Measurements from ENCODE around the gene LSS. TPM values are rescaled to one million over a fixed set of nuclear protein-coding genes. Genes with fewer than 3 reads are reported as not detected.

Gene LSS
- total RNA-seq, 1 experiment from 2014 or later = 45.5 TPM

DNA sequence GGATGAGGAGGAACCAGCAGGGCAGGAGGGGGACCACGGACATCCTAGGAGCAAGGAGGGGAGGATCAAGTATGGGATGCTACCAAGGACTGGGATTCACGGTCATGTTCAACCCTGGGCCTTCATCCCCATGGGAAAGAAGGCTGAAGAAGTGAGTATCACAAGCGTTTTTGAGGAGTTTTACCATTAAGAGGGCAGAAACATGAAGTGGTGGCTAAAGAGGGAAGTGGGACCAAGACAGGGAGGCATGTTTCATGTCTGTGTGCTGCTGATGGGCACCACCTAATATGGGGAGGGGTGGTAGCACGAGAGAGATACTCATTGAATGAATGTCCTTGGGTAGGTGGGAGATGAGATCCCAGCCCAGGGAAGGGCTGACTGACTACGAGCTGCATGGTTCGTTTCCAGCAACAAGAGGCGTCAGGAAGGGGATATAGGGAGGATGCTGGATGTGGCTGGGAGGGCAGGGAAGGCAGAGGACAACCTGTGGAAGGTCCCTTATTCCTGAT lies 11.3 kb upstream of the LSS start:
- peak overlapping the region; percentile 57 for H3K27ac Mint-ChIP-seq (ENCODE audit: low read depth, unreplicated experiment)
- peaks cover 88% of the 10 kb centered on the region for H3K36me3 Mint-ChIP-seq (ENCODE audit: insufficient read depth, unreplicated experiment)
- intact Hi-C loops (cut with micrococcal nuclease) = no loop called here
- CTCF ChIA-PET = interaction anchor here (1.5 kb wide), 1 partner anchor 10 kb away, joined by 6 read pairs; no protein-coding TSS in a partner anchor
- H3K27me3 Mint-ChIP-seq (ENCODE audit: insufficient read depth, unreplicated experiment) = no peaks in the 10 kb centered on the region
- TF ChIP-seq, protein P1, sequence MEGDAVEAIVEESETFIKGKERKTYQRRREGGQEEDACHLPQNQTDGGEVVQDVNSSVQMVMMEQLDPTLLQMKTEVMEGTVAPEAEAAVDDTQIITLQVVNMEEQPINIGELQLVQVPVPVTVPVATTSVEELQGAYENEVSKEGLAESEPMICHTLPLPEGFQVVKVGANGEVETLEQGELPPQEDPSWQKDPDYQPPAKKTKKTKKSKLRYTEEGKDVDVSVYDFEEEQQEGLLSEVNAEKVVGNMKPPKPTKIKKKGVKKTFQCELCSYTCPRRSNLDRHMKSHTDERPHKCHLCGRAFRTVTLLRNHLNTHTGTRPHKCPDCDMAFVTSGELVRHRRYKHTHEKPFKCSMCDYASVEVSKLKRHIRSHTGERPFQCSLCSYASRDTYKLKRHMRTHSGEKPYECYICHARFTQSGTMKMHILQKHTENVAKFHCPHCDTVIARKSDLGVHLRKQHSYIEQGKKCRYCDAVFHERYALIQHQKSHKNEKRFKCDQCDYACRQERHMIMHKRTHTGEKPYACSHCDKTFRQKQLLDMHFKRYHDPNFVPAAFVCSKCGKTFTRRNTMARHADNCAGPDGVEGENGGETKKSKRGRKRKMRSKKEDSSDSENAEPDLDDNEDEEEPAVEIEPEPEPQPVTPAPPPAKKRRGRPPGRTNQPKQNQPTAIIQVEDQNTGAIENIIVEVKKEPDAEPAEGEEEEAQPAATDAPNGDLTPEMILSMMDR (IDR thresholded peaks at IDR 0.05; ENCODE audit: unreplicated experiment) = no peak
- no peak overlapping the region for H3K4me3 Mint-ChIP-seq (ENCODE audit: unreplicated experiment)
- POLR2A ChIA-PET = interaction anchor here (0.6 to 2.0 kb wide), 3 partner anchors 8 to 13 kb away, joined by 3 to 8 read pairs (median 5); no protein-coding TSS in a partner anchor
- DNase-seq (ENCODE audit: unreplicated experiment) = no peak
- BruUV-seq (replicated peaks) = no TSS peak
- H3K4me1 Mint-ChIP-seq (ENCODE audit: insufficient read depth, unreplicated experiment) = peaks cover 4% of the 10 kb centered on the region
- no peaks in the 10 kb centered on the region for H3K9me3 Mint-ChIP-seq (ENCODE audit: unreplicated experiment)

DNA sequence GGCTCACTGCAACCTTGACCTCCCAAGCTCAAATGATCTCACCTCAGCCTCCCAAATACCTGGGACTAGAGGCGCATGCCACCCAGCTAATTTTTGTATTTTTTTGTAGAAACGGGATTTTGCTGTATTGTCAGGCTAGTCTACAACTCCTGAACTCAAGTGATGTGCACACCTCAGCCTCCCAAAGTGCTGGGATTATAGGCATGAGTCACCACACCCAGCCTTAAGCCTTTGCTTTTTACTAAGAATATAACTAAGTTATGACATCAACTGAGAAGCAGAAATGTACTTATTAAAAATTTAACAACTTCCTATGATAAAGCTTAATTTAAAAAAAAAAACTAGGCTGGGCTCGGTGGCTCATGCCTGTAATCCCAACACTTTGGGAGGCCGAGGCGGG lies 8.9 kb upstream of the LSS start:
- intact Hi-C loops (cut with micrococcal nuclease) = no loop called here
- TF ChIP-seq, protein P1 (IDR thresholded peaks at IDR 0.05; ENCODE audit: unreplicated experiment) = no peak
- DNase-seq (ENCODE audit: unreplicated experiment) = no peak
- Mint-ChIP-seq H3K4me3 (ENCODE audit: unreplicated experiment) (no peak overlapping the region), H3K4me1 (ENCODE audit: insufficient read depth, unreplicated experiment) (peaks cover 4% of the 10 kb centered on the region), H3K27ac (ENCODE audit: low read depth, unreplicated experiment) (no peak overlapping the region), H3K27me3 (ENCODE audit: insufficient read depth, unreplicated experiment) (no peaks in the 10 kb centered on the region), H3K9me3 (ENCODE audit: unreplicated experiment) (no peaks in the 10 kb centered on the region), H3K36me3 (ENCODE audit: insufficient read depth, unreplicated experiment) (peaks cover 85% of the 10 kb centered on the region)
- CTCF ChIA-PET = no interaction called here
- POLR2A ChIA-PET = no interaction called here
- BruUV-seq (replicated peaks) = no TSS peak

DNA sequence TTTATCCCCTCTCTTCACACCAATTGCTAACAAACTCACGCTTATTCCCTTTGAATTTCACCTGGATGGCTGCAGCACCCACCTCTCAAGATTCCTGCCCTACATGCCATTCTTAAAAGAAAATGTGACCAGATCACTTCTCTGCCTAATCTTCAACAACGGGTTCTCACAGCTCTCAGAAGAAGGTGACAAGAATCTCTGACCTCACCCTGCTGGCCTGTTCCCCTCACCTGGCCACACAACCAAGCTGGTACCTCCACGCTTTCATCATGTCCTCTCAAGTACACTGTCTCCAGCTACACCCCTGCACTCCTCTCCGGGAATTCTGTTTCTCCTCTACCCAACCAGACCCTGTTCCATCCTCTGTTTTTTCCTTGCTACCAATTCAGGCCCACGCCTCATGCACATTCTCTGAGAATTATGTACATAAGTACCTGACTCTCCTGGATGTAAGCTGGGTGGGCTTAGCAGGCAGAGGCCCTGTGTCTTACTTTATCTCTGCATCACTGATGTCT lies 5.9 kb upstream of the LSS start:
- TF ChIP-seq, protein P1 (IDR thresholded peaks at IDR 0.05; ENCODE audit: unreplicated experiment) = no peak
- ChIA-PET POLR2A (interaction anchor here (0.7 to 2.8 kb wide), 5 partner anchors 10 to 51 kb away, joined by 3 to 13 read pairs (median 3); partner anchors contain the start of genes MCM3AP and YBEY), CTCF (no interaction called here)
- no TSS peak for BruUV-seq (replicated peaks)
- no peak for DNase-seq (ENCODE audit: unreplicated experiment)
- Mint-ChIP-seq H3K36me3 (ENCODE audit: insufficient read depth, unreplicated experiment) (peaks cover 61% of the 10 kb centered on the region), H3K27ac (ENCODE audit: low read depth, unreplicated experiment) (no peak overlapping the region), H3K4me3 (ENCODE audit: unreplicated experiment) (no peak overlapping the region), H3K4me1 (ENCODE audit: insufficient read depth, unreplicated experiment) (peaks cover 17% of the 10 kb centered on the region), H3K27me3 (ENCODE audit: insufficient read depth, unreplicated experiment) (no peaks in the 10 kb centered on the region), H3K9me3 (ENCODE audit: unreplicated experiment) (no peaks in the 10 kb centered on the region)
- intact Hi-C loops (cut with micrococcal nuclease) = no loop called here

DNA sequence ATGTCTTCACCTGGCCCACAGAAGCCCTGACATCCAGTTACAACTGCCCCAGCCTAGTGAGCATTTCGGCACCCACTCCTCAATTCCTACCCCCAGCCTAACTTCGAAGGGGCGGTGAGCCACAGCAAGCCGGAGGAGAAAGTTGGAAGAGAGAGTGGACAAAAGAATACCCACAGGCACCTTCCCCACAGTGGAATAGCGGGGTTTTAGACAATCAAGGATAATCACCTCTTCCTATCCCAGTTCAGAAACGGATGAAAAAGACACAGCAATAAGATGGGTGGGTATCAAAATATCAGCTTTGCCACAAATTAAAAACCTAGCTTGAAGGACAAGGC lies 1.3 kb upstream of the LSS start:
- TF ChIP-seq, protein P1 (IDR thresholded peaks at IDR 0.05; ENCODE audit: unreplicated experiment) = no peak
- ChIA-PET CTCF (interaction anchor here (0.6 to 1.7 kb wide), 7 partner anchors 11 to 87 kb away, joined by 3 to 6 read pairs (median 4); no protein-coding TSS in a partner anchor), POLR2A (interaction anchor here (0.9 to 1.8 kb wide), 7 partner anchors 11 to 88 kb away, joined by 3 to 9 read pairs (median 3); partner anchors contain the start of gene MCM3AP)
- peak overlapping the region; percentile 87 for H3K4me3 Mint-ChIP-seq (ENCODE audit: unreplicated experiment)
- peaks cover 26% of the 10 kb centered on the region for H3K36me3 Mint-ChIP-seq (ENCODE audit: insufficient read depth, unreplicated experiment)
- BruUV-seq (replicated peaks) = TSS peak; percentile 19
- peak overlapping the region; percentile 61 for H3K27ac Mint-ChIP-seq (ENCODE audit: low read depth, unreplicated experiment)
- peaks cover 42% of the 10 kb centered on the region for H3K4me1 Mint-ChIP-seq (ENCODE audit: insufficient read depth, unreplicated experiment)
- no peaks in the 10 kb centered on the region for H3K9me3 Mint-ChIP-seq (ENCODE audit: unreplicated experiment)
- DNase-seq (ENCODE audit: unreplicated experiment) = no peak
- no peaks in the 10 kb centered on the region for H3K27me3 Mint-ChIP-seq (ENCODE audit: insufficient read depth, unreplicated experiment)
- intact Hi-C loops (cut with micrococcal nuclease) = no loop called here
